Stomach (tissue), 9 donors: ENCODE data around the gene STYXL1. TPM values are rescaled to one million over a fixed set of nuclear protein-coding genes. Genes with fewer than 3 reads are reported as not detected.
A peak's percentile ranks its signal among the peaks of the same experiment; 100 is the strongest.
"Not testable (repeated sequence)": the region's sequence is repeated elsewhere in the genome, so short reads cannot be mapped to it uniquely, and the experiment has no call there.

Experiments
- DNase-seq, 2 donors: peaks; one replicate each; pipeline versions ENCODE4 v3.0.0 to v3.0.0-alpha.2; 2013 to 2019
- H3K27ac ChIP-seq, 5 donors: fragments of 200-600 bp in 4 of 5; sonication (generic) in 4 of 5; one replicate each; pipeline ENCODE4 v1.5.1; 2013 to 2019; ENCODE audit warnings: mild to moderate bottlenecking in 1 of 5, moderate library complexity in 1 of 5
- H3K27me3 ChIP-seq, 3 donors: fragments of 200-600 bp; sonication (generic); one replicate each; pipeline ENCODE4 v1.5.1; 2017 to 2019; ENCODE audit warnings: mixed run types in 1 of 3
- H3K36me3 ChIP-seq, 4 donors: fragments of 200-600 bp; sonication (generic); 1 replicate in 3 of 4; 2 replicates in 1 of 4; pipeline ENCODE4 v1.5.1; 2016 to 2019
- H3K4me1 ChIP-seq, 4 donors: fragments of 200-600 bp; sonication (generic); one replicate each; pipeline ENCODE4 v1.5.1; 2016 to 2019
- H3K4me3 ChIP-seq, 4 donors: fragments of 200-600 bp; sonication (generic) in 3 of 4; one replicate each; pipeline ENCODE4 v1.5.1; 2016 to 2019; ENCODE audit warnings: mild to moderate bottlenecking in 1 of 4
- H3K9me3 ChIP-seq, 4 donors: fragments of 200-600 bp; sonication (generic); one replicate each; pipeline ENCODE4 v1.5.1; 2016 to 2019
- CTCF ChIP-seq, 7 experiments: fragments of 450-650 bp in 4 of 7; fragments of 200-600 bp in 3 of 7; sonication (generic) in 3 of 7; IDR thresholded peaks; one replicate each; pipeline ENCODE4 v1.5.1; 2016 to 2019; ENCODE audit warnings: antibody characterized with exemption in 7 of 7, control low read depth in 2 of 7, mild to moderate bottlenecking in 1 of 7
- EP300 ChIP-seq: sonication (generic); formaldehyde crosslinking; IDR thresholded peaks from one replicate; pipeline ENCODE4 v1.6.1; 2017; ENCODE audit warnings: antibody characterized with exemption
- POLR2A ChIP-seq, 4 donors: fragments of 450-650 bp; IDR thresholded peaks; one replicate each; pipeline ENCODE4 v1.6.1; 2016; ENCODE audit warnings: antibody characterized with exemption in 4 of 4, control low read depth in 2 of 4, mild to moderate bottlenecking in 1 of 4, moderate library complexity in 1 of 4
- POLR2AphosphoS5 ChIP-seq, 3 donors: sonication (generic); formaldehyde crosslinking; IDR thresholded peaks; one replicate each; pipeline ENCODE4 v1.6.1; 2016; ENCODE audit warnings: antibody characterized with exemption in 3 of 3
- WGBS, 5 donors: extraction: QIAGEN DNeasy Blood & Tissue Kit in 3 of 5; methylation state at CpG; one replicate each; pipeline versions ENCODE4 v1.1.5 to v1.1.7; 2013 to 2018; 5-methylcytosine and 5-hydroxymethylcytosine counted together
- intact Hi-C: fragments of 100-400 bp; cut with DNase I; formaldehyde crosslinking; loops from one replicate; pipeline ENCODE4 v1.15.1; 2023; ENCODE audit warnings: low total_unique reads
- polyA plus RNA-seq, 3 donors: library from polyadenylated mRNA; stranded (reverse); fragments of 200-250 nt; gene quantifications; one replicate each; pipeline ENCODE4 v1.2.3, GENCODE V29; 2013
- total RNA-seq, 5 donors: library from RNA; depleted of rRNA; stranded (reverse); fragments of >200 nt; gene quantifications; one replicate each; pipeline versions ENCODE4 v1.1.0 to v1.2.3, GENCODE V29; 2014 to 2016
- donor health status: healthy with polysubstance abuse.
- donor health status: Bipolar disorder and iron deficiency.
- donor health status: healthy.

The STYXL1 gene
- total and polyA plus RNA-seq, 8 donors, result 12.3 to 58.1 (median 33.4) TPM

- Histone ChIP-seq H3K9me3 (no peaks in the 10 kb centered on the region), H3K4me3 (no peak overlapping the region), H3K27me3 (no peaks in the 10 kb centered on the region), H3K4me1 (peaks cover 9 to 40% (median 18%) of the 10 kb centered on the region in 4 donors), H3K27ac (peak overlapping the region in 2 of 5 donors; percentile 46 to 66), H3K36me3 (peaks cover 3 to 43% (median 29%) of the 10 kb centered on the region in 4 donors)
- WGBS, 5 donors, result 84 to 89% (median 84%) methylated on average over 11 of the region's 11 CpGs
- intact Hi-C loops, result no loop called here
- no peak for DNase-seq
- TF ChIP-seq POLR2AphosphoS5 (IDR thresholded peaks at IDR 0.05) (no peak), POLR2A (IDR thresholded peaks at IDR 0.05) (no peak), EP300 (no peak), CTCF (IDR thresholded peaks at IDR 0.05) (no peak)
These were observed 37.9 kb downstream of the STYXL1 start for GRCh38 chr7:76009672-76010600.

- Histone ChIP-seq H3K27me3 (no peaks in the 10 kb centered on the region), H3K4me3 (no peak overlapping the region), H3K27ac (peak overlapping the region in 2 of 5 donors; percentile 25 to 66), H3K9me3 (no peaks in the 10 kb centered on the region), H3K36me3 (peaks cover 16 to 47% (median 35%) of the 10 kb centered on the region in 4 donors), H3K4me1 (peaks cover 9 to 40% (median 18%) of the 10 kb centered on the region in 4 donors)
- intact Hi-C loops, result no loop called here
- 65 to 81% (median 73%) methylated on average over 8 of the region's 8 CpGs for WGBS, 5 donors
- no peak for TF ChIP-seq CTCF (IDR thresholded peaks at IDR 0.05)
- TF ChIP-seq EP300, result no peak
- DNase-seq, result no peak
These were observed 39.6 kb downstream of the STYXL1 start for GRCh38 chr7:76008156-76008687.

GRCh38 chr7:76005004-76005403 lies 42.8 kb downstream of the STYXL1 start:
- peaks cover 5 to 19% (median 9%) of the 10 kb centered on the region in 4 donors for H3K4me1 ChIP-seq
- H3K4me3 ChIP-seq, intact Hi-C loops: not testable (repeated sequence)

GRCh38 chr7:76003351-76003750 lies 44.4 kb downstream of the STYXL1 start:
- no peak overlapping the region for H3K27ac ChIP-seq
- H3K36me3 ChIP-seq, result peaks cover 24 to 67% (median 52%) of the 10 kb centered on the region in 4 donors
- TF ChIP-seq POLR2A (IDR thresholded peaks at IDR 0.05), result no peak
- TF ChIP-seq CTCF (IDR thresholded peaks at IDR 0.05), result no peak
- TF ChIP-seq EP300, result no peak
- TF ChIP-seq POLR2AphosphoS5 (IDR thresholded peaks at IDR 0.05), result no peak
- no peak for DNase-seq
- H3K4me3 ChIP-seq, result no peak overlapping the region
- no peaks in the 10 kb centered on the region for H3K27me3 ChIP-seq
- H3K4me1 ChIP-seq, result peaks cover 0 to 3% (median 1%) of the 10 kb centered on the region in 4 donors
- no peaks in the 10 kb centered on the region for H3K9me3 ChIP-seq
- 93 to 99% (median 97%) methylated on average over 10 of the region's 10 CpGs for WGBS, 5 donors
- intact Hi-C loops, result no loop called here

More at GRCh38 chr7:76005004-76005403, 42.8 kb downstream of the STYXL1 start:
- not testable (repeated sequence) for H3K27ac ChIP-seq, DNase-seq, H3K27me3 ChIP-seq, H3K9me3 ChIP-seq
- WGBS, 5 donors, result 82 to 99% (median 92%) methylated on average over 4 of the region's 4 CpGs
- H3K36me3 ChIP-seq, result peaks cover 24 to 62% (median 48%) of the 10 kb centered on the region in 4 donors
